Dermis blood vessel endothelial cell (primary cell): ENCODE results near the gene TBC1D4. TPM values are rescaled to one million over a fixed set of nuclear protein-coding genes. Genes with fewer than 3 reads are reported as not detected.

Experiments used
- DNase-seq: peaks from one replicate; pipeline ENCODE4 v3.0.0; 2010
- total RNA-seq: library from RNA; depleted of rRNA; stranded (reverse); fragments of >200 nt; gene quantifications from 2 replicates; pipeline ENCODE4 v1.2.3, GENCODE V29; 2014

TBC1D4 gene, protein sequence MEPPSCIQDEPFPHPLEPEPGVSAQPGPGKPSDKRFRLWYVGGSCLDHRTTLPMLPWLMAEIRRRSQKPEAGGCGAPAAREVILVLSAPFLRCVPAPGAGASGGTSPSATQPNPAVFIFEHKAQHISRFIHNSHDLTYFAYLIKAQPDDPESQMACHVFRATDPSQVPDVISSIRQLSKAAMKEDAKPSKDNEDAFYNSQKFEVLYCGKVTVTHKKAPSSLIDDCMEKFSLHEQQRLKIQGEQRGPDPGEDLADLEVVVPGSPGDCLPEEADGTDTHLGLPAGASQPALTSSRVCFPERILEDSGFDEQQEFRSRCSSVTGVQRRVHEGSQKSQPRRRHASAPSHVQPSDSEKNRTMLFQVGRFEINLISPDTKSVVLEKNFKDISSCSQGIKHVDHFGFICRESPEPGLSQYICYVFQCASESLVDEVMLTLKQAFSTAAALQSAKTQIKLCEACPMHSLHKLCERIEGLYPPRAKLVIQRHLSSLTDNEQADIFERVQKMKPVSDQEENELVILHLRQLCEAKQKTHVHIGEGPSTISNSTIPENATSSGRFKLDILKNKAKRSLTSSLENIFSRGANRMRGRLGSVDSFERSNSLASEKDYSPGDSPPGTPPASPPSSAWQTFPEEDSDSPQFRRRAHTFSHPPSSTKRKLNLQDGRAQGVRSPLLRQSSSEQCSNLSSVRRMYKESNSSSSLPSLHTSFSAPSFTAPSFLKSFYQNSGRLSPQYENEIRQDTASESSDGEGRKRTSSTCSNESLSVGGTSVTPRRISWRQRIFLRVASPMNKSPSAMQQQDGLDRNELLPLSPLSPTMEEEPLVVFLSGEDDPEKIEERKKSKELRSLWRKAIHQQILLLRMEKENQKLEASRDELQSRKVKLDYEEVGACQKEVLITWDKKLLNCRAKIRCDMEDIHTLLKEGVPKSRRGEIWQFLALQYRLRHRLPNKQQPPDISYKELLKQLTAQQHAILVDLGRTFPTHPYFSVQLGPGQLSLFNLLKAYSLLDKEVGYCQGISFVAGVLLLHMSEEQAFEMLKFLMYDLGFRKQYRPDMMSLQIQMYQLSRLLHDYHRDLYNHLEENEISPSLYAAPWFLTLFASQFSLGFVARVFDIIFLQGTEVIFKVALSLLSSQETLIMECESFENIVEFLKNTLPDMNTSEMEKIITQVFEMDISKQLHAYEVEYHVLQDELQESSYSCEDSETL (N-terminal part only)
- 92.7 and 137 TPM in 2 replicates for total RNA-seq

DNA sequence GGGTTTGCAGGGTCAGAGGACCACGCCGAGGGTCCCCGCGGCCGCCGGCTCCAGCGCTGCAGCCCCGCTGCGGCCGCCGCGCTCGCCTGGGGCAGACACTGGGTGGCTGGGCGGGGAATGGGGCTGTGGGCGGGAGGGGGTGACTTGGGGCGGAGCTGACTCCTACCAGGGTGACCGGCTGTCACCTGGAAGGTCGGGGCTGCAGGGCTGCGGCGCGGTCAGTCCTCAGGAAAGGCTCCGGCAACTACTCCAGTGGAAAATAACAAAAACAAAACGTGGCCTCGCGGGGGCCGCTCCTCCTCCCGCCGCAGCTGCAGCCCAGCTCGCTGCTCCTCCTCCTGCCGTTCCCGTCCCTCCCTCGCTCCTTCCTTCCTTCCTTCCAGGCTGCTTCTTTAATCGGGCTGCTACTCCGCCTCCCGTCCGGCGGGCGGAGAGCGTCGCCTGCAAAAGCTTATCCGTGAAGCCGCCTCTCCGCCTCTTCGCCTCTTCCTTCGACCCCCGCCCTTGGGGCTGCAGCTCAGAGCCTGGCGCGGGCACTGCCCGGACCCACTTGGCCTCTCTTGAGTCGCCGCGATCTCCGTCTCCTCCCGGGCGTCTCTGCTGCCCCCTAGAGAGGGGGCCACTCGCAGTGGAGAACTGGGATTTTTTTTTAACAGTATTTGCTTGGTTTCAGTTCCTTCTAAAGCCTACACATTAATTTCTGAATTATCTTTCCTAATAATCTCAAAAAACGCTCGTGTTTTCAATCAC lies at the start of gene TBC1D4:
Gene TBC1D4, minus strand, starts transcription at position 100 of the 750 bp plus-strand sequence. CDS start 402 bp downstream, outside the sequence.
- peak; percentile 93 for DNase-seq

- DNase-seq = no peak
Measured at GRCh38 chr13:75530549-75530961, 48.6 kb upstream of the TBC1D4 start.

GRCh38 chr13:75521956-75522355 lies 40.0 kb upstream of the TBC1D4 start:
- DNase-seq = no peak

GRCh38 chr13:75518439-75519088 lies 36.6 kb upstream of the TBC1D4 start:
- no peak for DNase-seq

DNA sequence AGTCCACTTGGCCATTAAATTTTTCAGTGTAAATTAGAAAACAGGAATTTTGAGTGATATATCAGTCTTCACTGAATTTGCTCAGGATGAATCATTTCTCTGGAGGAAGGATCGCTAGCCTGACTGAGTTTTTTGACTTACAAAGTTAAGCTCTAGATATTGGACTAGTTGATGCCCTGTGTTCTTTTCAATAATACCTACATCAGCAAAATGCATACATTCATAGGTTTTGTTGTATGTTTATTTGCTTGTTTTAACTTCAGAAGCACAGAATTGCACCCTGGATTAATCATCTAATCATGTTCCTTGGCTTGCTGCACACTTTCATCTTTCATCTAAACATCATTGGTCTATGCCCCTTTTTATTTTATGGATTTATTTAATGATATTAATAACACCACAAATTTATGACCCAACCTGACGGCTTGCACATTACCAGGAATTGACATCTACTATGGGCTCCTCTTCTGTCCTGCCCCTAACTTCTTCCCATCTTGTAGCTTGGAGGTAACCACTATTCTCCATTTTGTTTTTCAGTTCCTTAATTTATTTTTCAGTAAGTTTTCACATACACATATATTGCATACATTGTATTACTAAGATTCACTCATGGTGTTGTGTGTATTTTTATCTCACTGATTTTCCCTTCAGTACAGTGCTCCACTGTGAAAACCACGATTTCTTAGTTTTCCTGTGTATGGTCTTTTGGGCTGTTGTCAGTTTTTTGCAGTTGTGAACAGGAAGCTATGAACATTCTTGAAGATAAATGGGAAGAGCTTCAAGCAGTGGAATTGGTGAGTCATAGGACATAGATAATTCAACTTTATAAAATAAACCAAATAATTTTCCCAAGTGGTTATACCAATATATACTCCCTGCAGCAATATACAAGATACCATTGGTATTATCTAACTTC lies 32.4 kb upstream of the TBC1D4 start:
- no peak for DNase-seq

- no peak for DNase-seq
Measured at GRCh38 chr13:75513271-75513670, 31.3 kb upstream of the TBC1D4 start.

- no peak for DNase-seq
Measured at GRCh38 chr13:75512253-75512652, 30.3 kb upstream of the TBC1D4 start.

GRCh38 chr13:75511051-75511625 lies 29.2 kb upstream of the TBC1D4 start:
- DNase-seq = no peak

GRCh38 chr13:75508002-75508548 lies 26.1 kb upstream of the TBC1D4 start:
- DNase-seq = no peak

DNA sequence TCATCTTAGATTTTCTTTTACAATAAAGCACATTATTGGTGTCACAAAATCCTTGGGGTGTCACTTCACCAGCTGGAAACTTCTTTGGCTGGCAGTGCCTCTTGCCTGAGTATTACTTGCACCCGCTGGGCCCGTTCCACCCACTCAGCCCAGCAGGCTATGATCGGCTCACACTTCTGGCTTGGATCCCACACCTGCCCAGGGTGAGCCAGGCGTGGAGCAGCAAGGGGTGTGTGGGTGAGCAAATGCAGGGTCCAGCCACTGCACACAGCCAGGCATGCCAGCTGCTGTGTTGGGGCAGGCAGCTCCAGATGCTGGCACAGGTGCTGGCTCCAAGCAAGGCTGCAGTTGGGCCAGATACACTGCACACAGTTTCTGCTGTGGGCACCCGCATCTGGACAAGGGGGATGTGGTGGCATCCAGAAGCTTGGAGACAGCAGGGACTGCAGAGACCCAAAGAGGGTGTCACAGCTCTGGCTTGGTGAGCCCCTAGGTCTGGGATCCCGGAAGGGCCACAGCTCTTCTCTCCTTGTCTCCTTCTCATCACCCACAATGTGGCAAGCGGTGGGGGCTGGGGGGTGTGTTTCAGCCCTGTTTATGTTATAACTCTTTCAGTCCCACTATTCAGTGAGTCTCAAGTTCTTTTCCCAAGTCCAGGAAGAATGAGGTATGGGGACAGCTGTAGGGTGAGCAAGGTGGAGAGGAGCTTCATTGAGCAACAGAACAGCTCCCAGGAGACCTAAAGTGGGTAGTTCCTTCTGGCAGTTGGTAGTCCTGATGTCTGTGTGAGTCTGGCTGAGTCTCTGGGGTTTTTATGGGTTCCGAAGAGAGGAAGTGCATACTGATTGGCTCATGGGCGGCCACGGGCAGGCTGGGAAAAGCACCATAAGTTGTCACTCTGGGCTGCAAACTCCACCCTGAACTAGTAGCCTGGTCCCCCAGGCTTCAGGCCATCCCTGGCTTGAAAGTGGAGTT lies 25.3 kb upstream of the TBC1D4 start:
- no peak for DNase-seq

DNA sequence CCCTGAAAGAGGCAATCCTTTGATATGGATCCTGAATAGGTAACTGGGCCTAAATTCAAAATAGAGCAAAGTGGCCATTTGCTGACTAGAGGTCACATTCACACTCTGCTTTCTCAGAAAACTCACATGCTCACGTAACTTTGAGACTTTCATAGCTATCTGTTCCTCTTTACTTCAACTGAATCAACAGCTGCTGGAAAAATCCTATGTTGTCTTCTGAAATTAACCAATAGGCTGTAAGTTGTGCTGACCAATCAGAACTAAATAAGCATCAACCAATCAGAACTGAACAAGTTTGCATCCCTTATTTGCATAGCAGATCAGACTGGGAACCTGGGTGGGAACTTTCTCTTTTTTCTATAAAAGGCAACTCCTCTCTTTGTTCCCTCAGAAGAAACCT lies 24.0 kb upstream of the TBC1D4 start:
- no peak for DNase-seq

GRCh38 chr13:75505327-75505726 lies 23.4 kb upstream of the TBC1D4 start:
- peak; percentile 15 for DNase-seq

DNA sequence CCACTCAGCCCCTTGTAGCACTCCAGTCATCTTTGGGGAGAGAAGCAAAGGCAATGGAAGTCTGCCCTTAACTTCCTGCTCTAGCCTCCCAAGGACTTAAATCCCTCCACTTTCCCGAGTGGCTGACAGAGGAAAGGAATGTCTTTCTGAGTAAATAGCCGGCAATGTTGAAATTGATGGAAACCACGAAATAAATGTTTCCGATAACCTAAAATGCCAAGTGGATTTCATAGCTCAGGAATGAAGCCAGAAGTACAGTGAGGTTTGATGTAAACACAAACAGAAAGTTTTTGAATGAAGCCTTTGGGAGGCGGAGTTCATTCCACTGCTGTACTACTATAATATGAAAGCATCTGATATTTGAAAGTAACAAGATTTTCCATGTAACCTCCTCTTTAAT lies 14.0 kb upstream of the TBC1D4 start:
- DNase-seq = no peak

DNA sequence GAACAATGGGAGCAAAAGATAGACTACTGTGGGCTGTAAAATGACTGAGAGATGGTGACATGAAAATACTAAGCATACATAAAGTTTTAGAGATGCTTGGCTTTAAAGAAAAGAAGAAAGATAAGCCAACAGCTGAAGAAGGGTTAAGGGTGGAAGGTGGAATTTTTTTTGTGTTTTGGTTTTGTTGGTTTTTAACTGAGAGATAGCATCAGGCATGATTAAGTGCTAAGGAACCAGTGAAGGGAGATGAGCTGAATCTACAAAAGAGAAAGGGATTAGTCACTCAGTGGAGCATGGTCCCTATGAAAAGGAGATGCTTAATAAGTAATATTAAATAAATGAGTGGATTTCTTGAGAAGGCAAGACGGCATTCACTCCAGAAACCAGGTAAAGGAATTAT lies 12.5 kb upstream of the TBC1D4 start:
- no peak for DNase-seq

DNA sequence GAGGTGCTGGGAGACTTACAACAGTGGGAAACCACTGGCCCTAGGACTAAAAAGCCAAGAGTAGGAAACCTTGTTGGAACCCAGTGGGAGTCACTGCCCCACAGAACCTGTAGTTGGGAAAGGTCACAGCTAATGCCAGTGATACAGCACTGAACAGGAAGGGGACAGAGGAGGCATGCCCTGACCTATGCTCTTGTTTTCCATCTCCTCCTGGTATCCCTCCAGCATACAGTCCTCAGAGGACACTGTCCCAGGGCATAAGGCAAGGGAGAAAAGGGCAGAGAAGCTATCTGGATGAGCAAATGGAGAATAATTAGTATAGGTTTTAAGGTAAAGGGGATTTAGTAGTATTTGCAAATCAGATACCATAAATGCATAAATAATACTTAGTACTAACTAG lies 11.2 kb upstream of the TBC1D4 start:
- DNase-seq = no peak

- DNase-seq = no peak
Measured at GRCh38 chr13:75492389-75492788, 10.4 kb upstream of the TBC1D4 start.

DNA sequence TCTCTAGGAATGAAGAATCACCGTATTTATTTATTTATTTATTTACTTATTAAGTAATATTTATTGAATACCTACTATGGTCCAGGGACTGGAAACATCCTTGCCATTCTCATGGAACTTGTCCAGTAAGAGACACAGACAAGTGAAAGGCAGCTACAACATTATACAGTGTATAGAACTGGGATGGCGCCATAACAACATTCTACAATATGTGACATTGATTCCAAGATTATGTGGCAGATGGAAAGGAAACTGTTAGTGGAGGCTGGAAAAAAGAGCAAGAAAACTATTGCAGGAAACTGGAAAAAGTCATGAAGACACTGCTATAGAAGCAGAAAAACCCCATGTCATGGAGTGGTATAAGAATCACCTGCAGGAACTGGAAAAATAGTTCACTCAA lies 9.4 kb upstream of the TBC1D4 start:
- no peak for DNase-seq

- no peak for DNase-seq
Measured at GRCh38 chr13:75489502-75490263, 7.7 kb upstream of the TBC1D4 start.
